Iris pigment epithelial cell (primary cell): Measurements from ENCODE around the gene CCDC117.

Experiments
- DNase-seq: peaks from one replicate; pipeline ENCODE4 v3.0.0-alpha.2; 2011; ENCODE audit warnings: low read depth

CCDC117 gene

DNA sequence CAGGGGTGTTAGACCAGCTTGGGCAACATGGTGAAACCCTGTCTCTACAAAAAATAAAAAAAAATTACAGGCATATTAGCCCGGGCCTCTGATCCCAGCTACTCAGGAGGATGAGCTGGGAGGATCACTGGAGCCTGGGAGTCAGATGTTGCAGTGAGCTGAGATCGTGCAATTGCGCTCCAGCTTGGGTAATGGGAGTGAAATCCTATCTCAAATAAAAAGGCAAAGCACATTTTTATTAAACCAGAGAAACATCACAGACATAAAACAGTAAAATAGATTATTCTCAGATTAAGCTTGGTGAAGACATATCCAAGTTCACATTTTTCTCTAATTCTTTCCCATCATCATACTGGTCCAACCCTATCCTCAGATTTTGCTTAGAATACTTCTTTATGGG, 57.9 kb downstream of the CCDC117 start:
- no peak for DNase-seq

DNA sequence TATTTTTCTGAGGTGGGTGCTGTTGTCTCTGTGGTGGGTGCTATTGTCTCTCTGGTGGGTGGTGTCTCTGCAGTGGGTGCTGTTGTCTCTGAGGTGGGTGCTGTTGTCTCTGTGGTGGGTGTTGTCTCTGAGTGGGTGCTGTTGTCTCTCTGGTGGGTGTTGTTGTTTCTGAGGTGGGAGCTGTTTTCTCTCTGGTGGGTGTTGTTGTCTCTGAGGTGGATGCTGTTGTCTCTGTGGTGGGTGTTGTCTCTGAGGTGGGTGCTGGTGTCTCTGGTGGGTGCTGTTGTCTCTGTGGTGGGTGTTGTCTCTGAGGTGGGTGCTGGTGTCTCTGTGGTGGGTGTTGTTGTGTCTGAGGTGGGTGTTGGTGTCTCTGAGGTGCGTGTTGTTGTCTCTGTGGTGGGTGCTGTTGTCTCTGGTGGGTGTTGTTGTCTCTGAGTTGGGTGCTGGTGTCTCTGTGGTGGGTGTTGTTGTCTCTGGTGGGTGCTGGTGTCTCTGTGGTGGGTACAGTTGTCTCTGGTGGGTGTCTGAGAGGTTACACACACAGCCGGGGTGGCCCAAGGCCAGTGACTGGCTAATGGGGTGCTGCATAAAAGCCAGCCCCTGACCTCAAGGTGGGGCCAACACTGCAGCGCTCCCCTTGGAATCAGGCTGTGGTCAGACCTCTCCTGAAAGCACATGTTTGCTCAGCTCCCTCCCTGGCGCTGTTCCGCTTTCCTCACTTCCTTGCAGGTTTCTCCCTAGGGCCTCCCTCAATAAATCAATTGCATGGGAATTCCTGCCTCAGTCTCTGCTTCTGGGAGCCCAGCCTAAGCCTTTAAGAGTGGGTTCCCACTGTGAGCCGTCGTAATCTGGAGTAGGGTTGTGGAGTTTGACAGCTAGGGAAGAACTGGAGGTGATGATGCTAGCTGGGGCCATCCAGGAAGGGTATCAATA, 58.9 kb downstream of the CCDC117 start:
- DNase-seq: no peak

DNA sequence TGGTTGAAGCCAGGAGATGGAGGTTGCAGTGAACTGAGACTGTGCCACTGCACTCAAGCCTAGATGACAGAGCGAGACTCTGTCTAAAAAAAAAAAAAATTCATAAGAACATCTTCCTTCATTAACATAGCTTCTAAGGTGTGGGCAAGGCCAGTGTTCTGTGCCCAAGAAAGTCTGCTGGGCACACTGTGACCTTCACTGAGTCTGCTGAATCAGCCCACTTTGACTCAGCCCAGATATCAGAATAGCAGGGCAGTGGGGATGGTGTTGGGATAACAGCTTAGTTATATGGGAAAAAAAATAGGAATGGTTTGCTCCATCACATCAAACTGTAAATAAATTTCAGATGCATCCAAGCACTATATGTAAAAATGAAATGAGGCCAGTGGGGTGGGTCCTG, 60.2 kb downstream of the CCDC117 start:
- no peak for DNase-seq

DNA sequence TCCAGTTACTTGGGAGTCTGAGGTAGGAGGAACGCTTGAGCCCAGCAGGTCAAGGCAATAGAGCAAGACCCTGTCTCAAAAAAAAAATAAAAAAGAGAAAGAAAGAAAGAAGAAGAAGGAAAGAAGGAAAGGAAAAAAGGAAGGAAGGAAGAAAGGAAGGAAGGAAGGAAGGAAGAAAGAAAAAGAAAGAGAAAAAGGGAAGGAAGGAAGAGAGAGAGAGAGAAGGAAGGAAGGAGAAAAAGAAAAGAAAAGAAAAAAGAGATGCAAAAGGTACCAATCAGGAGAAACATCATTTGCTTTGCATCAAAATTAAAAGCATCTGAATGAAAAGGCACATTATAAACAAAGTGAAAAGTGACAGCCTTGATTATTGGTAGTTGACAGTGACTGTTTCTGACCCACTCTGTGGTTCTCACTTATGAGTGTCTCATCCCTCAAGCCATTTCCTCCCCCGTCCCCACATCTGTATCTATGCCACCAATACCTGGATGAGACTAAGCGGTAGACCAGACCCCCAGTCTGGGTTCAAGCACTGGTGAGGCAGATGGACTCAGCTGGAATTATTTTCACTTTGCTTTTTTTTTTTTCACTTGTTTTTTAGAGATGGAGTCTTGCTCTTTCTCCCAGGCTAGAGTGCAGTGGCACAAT, 60.9 kb downstream of the CCDC117 start:
- DNase-seq: no peak

DNA sequence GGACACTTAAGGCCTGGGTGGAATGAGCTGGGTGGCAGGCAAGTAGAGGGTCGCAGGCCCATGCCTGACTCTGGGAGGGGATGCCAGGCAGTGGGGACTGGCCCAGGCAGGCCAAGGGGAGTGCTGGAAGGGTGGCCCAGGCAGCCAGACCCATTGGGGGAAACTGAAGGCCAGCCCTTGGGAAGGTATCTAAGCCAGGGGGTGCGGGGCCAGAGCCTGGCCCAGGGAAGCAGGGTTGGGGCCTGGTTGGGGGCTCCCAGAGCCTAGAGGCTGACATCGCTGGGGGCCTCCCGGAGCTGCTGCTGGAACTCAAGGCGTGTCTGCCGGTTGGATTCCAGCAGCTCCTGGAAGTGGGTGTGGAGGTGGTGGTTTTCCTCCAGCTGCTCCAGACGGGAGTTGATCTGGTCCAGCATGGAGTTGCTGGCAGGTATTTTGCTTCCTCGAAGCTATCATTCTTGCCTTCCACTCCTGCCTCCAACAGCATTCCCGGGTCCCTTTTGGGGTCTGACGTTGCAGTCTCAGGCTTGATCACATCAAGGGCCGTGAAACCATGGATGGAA, 63.2 kb downstream of the CCDC117 start:
- no peak for DNase-seq

DNA sequence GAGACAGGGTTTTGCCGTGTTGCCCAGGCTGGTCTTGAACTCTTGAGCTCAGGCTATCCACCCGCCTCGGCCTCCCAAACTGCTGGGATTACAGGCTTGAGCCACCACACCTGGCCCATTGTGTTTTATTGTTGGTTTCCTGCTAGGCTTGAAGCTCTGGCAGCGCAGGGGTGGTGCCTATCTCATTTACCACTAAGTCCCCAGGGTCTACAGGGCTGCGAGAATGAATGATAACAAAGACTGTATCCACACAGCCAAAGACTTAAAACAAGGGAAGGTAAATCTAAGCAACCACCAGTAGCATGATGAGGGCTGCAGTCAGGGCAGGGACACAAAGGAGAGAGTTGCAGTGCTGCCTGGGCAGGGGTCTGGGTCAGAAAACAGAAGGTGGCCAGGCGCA, 65.1 kb downstream of the CCDC117 start:
- no peak for DNase-seq
